Glutamatergic neuron (in vitro differentiated cells): ENCODE measurements around the gene MRC2. TPM values are rescaled to one million over a fixed set of nuclear protein-coding genes. Genes with fewer than 3 reads are reported as not detected.

Experiments
- DNase-seq: peaks from one replicate; pipeline ENCODE4 v3.0.0; 2022
- H3K27ac Mint-ChIP-seq: one replicate; pipeline ENCODE4 v1.8.0; 2020; ENCODE audit warnings: mild to moderate bottlenecking, mixed read lengths, inconsistent platforms; ENCODE audit not compliant: unreplicated experiment
- H3K27me3 Mint-ChIP-seq: one replicate; pipeline ENCODE4 v1.8.0; 2020; ENCODE audit warnings: mild to moderate bottlenecking, moderate library complexity, mixed read lengths, inconsistent platforms; ENCODE audit not compliant: unreplicated experiment
- H3K36me3 Mint-ChIP-seq: one replicate; pipeline ENCODE4 v1.8.0; 2020; ENCODE audit warnings: mild to moderate bottlenecking, mixed read lengths, inconsistent platforms; ENCODE audit not compliant: unreplicated experiment
- H3K4me1 Mint-ChIP-seq: one replicate; pipeline ENCODE4 v1.8.0; 2020; ENCODE audit warnings: mild to moderate bottlenecking, low read depth, mixed read lengths, inconsistent platforms; ENCODE audit not compliant: unreplicated experiment
- H3K4me3 Mint-ChIP-seq: one replicate; pipeline ENCODE4 v1.8.0; 2020; ENCODE audit warnings: mild to moderate bottlenecking, mixed read lengths, inconsistent platforms; ENCODE audit not compliant: unreplicated experiment
- H3K9me3 Mint-ChIP-seq: one replicate; pipeline ENCODE4 v1.8.0; 2020; ENCODE audit warnings: mild to moderate bottlenecking, moderate library complexity, mixed read lengths, inconsistent platforms; ENCODE audit not compliant: unreplicated experiment
- CTCF ChIP-seq: fragments of 200-600 bp; sonication (generic); IDR thresholded peaks from one replicate; pipeline ENCODE4 v1.5.0; 2021; ENCODE audit not compliant: partially characterized antibody, unreplicated experiment
- total RNA-seq: library from RNA; stranded (reverse); fragmentation: NEBNext Ultra II Directional; extraction: Animal tissue kit (Norgen Biotek cat#: 25700); gene quantifications from one replicate; pipeline ENCODE4 v1.2.1, GENCODE V29; 2021; ENCODE audit not compliant: unreplicated experiment

The MRC2 gene
- total RNA-seq, 1 donor from 2014 or later: 24.0 TPM

GRCh38 chr17:62673614-62674362 lies 46.3 kb downstream of the MRC2 start:
- no peaks in the 10 kb centered on the region for H3K27me3 Mint-ChIP-seq
- H3K27ac Mint-ChIP-seq: no peak overlapping the region
- no peaks in the 10 kb centered on the region for H3K9me3 Mint-ChIP-seq
- DNase-seq: no peak
- H3K36me3 Mint-ChIP-seq: no peaks in the 10 kb centered on the region
- no peak overlapping the region for H3K4me3 Mint-ChIP-seq
- H3K4me1 Mint-ChIP-seq: peaks cover 3% of the 10 kb centered on the region
- TF ChIP-seq CTCF: no peak

GRCh38 chr17:62674363-62674739 lies 46.9 kb downstream of the MRC2 start:
- Mint-ChIP-seq H3K4me1 (peaks cover 1% of the 10 kb centered on the region), H3K27ac (no peak overlapping the region)

GRCh38 chr17:62674841-62675240 lies 47.4 kb downstream of the MRC2 start:
- Mint-ChIP-seq H3K36me3 (peaks cover 5% of the 10 kb centered on the region), H3K4me1 (peaks cover 1% of the 10 kb centered on the region), H3K4me3 (no peak overlapping the region), H3K27ac (no peak overlapping the region), H3K27me3 (no peaks in the 10 kb centered on the region), H3K9me3 (no peaks in the 10 kb centered on the region)
- no peak for TF ChIP-seq CTCF
- DNase-seq: no peak

More at GRCh38 chr17:62674363-62674739, 46.9 kb downstream of the MRC2 start:
- DNase-seq: no peak
- H3K4me3 Mint-ChIP-seq: no peak overlapping the region
- H3K36me3 Mint-ChIP-seq: peaks cover 5% of the 10 kb centered on the region
- no peaks in the 10 kb centered on the region for H3K9me3 Mint-ChIP-seq
- TF ChIP-seq CTCF: no peak
- H3K27me3 Mint-ChIP-seq: no peaks in the 10 kb centered on the region

- Mint-ChIP-seq H3K9me3 (no peaks in the 10 kb centered on the region), H3K4me1 (peaks cover 1% of the 10 kb centered on the region), H3K36me3 (peaks cover 5% of the 10 kb centered on the region), H3K27ac (no peak overlapping the region), H3K27me3 (no peaks in the 10 kb centered on the region), H3K4me3 (no peak overlapping the region)
- no peak for TF ChIP-seq CTCF
- no peak for DNase-seq
Observed at GRCh38 chr17:62675260-62675659, 47.8 kb downstream of the MRC2 start.

GRCh38 chr17:62675701-62676100 lies 48.2 kb downstream of the MRC2 start:
- no peak overlapping the region for H3K27ac Mint-ChIP-seq

More at GRCh38 chr17:62675701-62676100, 48.2 kb downstream of the MRC2 start:
- no peak for DNase-seq
- Mint-ChIP-seq H3K36me3 (peaks cover 5% of the 10 kb centered on the region), H3K4me3 (no peak overlapping the region), H3K4me1 (peaks cover 1% of the 10 kb centered on the region), H3K27me3 (no peaks in the 10 kb centered on the region), H3K9me3 (no peaks in the 10 kb centered on the region)
- TF ChIP-seq CTCF: no peak
